HCT116 (cell line): Measurements from ENCODE around the gene LINGO3.

Source experiments
- CTCF ChIP-seq, 3 experiments: fragments of 200-600 bp in 1 of 3; sonication (generic) in 1 of 3; IDR thresholded peaks in 2 of 3; conservative IDR thresholded peaks in 1 of 3; 2 replicates each; pipeline ENCODE4 v1.5.1; 2012 to 2017; ENCODE audit warnings: low read depth in 2 of 3, low read length in 2 of 3, antibody characterized with exemption in 1 of 3, borderline replicate concordance in 1 of 3, control low read depth in 1 of 3, mild to moderate bottlenecking in 1 of 3, mixed read lengths in 1 of 3, mixed run types in 1 of 3, moderate library complexity in 1 of 3; ENCODE audit not compliant: insufficient read depth in 1 of 3
- EGR1 ChIP-seq: IDR thresholded peaks from 2 replicates; pipeline ENCODE4 v1.6.1; 2012; ENCODE audit warnings: low read depth
- EZH2 ChIP-seq: fragments of 200-600 bp; sonication (generic); IDR thresholded peaks from 2 replicates; pipeline ENCODE4 v1.6.1; 2017; ENCODE audit warnings: antibody characterized with exemption, mixed run types
- FOSL1 ChIP-seq: IDR thresholded peaks from 2 replicates; pipeline ENCODE4 v1.6.1; 2012; ENCODE audit warnings: low read depth
- JUND ChIP-seq: IDR thresholded peaks from 2 replicates; pipeline ENCODE4 v1.6.1; 2012
- MAX ChIP-seq: IDR thresholded peaks from 2 replicates; pipeline ENCODE4 v1.6.1; 2012
- POLR2A ChIP-seq: IDR thresholded peaks from 2 replicates; pipeline ENCODE4 v1.7.0; 2011; ENCODE audit warnings: borderline replicate concordance; ENCODE audit not compliant: insufficient read depth, insufficient read length; ENCODE audit errors: extremely low read depth
- POLR2AphosphoS5 ChIP-seq: IDR thresholded peaks from 2 replicates; pipeline ENCODE4 v1.6.1; 2011; ENCODE audit warnings: mild to moderate bottlenecking, low read depth, low read length, moderate library complexity
- RAD21 ChIP-seq: IDR thresholded peaks from 2 replicates; pipeline ENCODE4 v1.6.1; 2012; ENCODE audit warnings: low read depth, mild to moderate bottlenecking
- SIN3A ChIP-seq: IDR thresholded peaks from 2 replicates; pipeline ENCODE4 v1.6.1; 2012; ENCODE audit warnings: low read depth
- SRF ChIP-seq: IDR thresholded peaks from 2 replicates; pipeline ENCODE4 v1.6.1; 2012; ENCODE audit warnings: low read depth
- YY1 ChIP-seq: IDR thresholded peaks from 2 replicates; pipeline ENCODE4 v1.6.1; 2011; ENCODE audit warnings: low read length, low read depth, moderate library complexity, mild to moderate bottlenecking; ENCODE audit not compliant: insufficient replicate concordance; ENCODE audit errors: extremely low read depth
- ZBTB33 ChIP-seq: IDR thresholded peaks from 2 replicates; pipeline ENCODE4 v1.6.1; 2011; ENCODE audit warnings: mild to moderate bottlenecking, low read length, moderate library complexity; ENCODE audit not compliant: insufficient replicate concordance; ENCODE audit errors: extremely low read depth

DNA sequence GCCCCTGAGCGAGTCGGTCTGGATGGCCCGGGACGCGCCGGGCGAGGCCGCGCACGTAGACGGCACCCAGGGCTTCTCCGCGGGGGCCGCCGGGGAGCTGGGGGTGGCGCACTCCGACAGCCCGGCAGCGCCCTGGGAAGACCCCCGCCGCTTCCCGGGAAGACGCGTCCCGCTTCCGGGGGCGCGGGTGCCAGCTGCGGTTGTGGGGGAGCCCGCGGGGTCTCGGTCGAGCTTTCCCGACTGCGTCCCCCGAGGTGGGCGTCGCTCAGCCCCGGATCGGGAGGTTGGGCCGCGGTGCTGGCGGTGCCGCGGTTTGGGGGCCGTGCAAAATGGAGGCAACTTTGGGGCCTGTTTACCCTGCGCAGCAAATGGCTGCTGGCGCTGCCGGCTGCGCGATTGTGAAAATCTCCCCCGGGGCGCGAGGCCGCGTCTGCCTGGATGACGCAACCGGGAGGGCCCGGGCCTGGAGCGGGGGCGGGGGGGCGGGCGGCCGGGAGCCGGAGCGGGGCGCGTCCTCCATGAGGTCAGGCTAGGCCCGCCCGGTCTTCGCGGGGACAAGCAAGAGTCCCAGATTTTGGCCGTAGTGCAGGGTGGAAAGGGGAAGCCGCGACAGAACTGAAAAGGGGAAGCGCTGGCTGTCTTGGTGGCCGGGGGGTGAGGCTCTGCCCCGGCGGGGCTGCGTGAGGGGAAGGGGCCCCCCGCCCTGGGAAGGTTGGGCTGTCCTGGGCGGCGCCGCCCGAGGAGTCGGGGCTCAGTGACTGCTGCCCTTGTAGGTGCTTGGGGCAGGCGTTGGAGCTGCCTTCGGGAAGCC, 37.3 kb downstream of the LINGO3 start:
- TF ChIP-seq CTCF (IDR thresholded peaks at IDR 0.05 in 2 of 3, conservative IDR thresholded peaks at IDR 0.05 in 1 of 3; ENCODE audit: borderline replicate concordance in 1 of 3, insufficient read depth in 1 of 3, low read depth in 2 of 3, low read length in 2 of 3) (no peak), POLR2AphosphoS5 (peak; percentile 24; the same call in 1 of the 2 replicates), POLR2A (no peak), SRF (no peak), JUND (no peak), EZH2 (no peak), EGR1 (peak; percentile 38; the same call in 1 of the 2 replicates), ZBTB33 (no peak), RAD21 (no peak), YY1 (no peak), SIN3A (no peak; the same call in 1 of the 2 replicates), FOSL1 (no peak), MAX (no peak)
